Activated T-helper 1 cell treated with Interleukin-2 at 50 U/mL for 16 hours (primary cell): ENCODE results near the gene CELF2.
"Not testable (repeated sequence)": the region's sequence is repeated elsewhere in the genome, so short reads cannot be mapped to it uniquely, and the experiment has no call there.

Source experiments
- DNase-seq: peaks from one replicate; pipeline ENCODE4 v3.0.0-alpha.2; 2020; ENCODE audit warnings: low read depth

CELF2 gene

GRCh38 chr10:11330383-11331045, 312.8 kb downstream of the CELF2 start:
- DNase-seq = no peak

GRCh38 chr10:11331046-11331577, 313.4 kb downstream of the CELF2 start:
- no peak for DNase-seq

DNA sequence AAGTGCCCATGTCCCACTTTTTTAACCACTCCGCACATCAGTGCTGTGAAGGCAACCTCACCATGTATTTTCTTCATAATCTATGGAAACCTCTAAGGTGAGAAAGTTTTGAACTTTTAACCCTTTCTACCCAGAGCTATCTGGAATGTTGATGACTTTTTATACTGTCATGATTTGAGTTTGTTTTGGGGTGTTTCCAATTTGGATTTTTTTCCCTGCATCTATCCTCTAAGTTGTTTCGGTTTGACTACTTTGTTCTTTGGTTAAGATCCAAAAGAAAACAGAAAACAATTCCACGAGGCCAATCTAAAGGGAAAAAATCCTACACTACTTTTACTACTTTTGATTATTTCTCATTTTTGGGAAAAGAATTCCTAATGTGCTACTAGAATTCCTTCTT, 314.1 kb downstream of the CELF2 start:
- no peak for DNase-seq

GRCh38 chr10:11332846-11333245, 315.2 kb downstream of the CELF2 start:
- DNase-seq = no peak

GRCh38 chr10:11334436-11334835, 316.8 kb downstream of the CELF2 start:
- DNase-seq = no peak

GRCh38 chr10:11335167-11335652, 317.5 kb downstream of the CELF2 start:
- DNase-seq = no peak

DNA sequence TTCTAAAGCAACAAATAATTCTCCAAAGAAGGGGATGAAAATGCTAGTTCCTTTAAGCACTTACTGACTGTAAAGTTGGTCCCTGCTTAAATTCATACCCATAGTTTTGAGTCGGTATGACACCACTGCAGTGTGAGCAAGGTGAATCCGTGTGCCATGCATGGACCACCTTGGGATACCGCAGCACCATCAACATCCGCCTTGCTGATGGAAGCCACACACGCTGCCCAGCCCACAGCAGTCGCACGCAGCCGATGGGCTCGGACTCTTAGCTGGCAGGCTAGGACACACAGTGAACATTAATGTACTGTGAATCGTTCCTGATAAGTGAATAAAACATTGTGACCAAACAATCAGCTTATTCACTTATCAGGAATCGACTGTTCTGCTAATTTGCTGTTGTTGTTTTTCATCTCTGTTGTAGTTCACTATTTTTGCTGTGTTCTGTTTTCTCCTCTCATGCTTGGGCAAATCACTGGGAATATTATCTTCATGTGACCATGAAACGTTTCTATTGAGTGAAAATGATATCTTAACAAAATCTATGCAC, 318.3 kb downstream of the CELF2 start:
- no peak for DNase-seq

- no peak for DNase-seq
Measured at GRCh38 chr10:11336722-11337162, 319.1 kb downstream of the CELF2 start.

DNA sequence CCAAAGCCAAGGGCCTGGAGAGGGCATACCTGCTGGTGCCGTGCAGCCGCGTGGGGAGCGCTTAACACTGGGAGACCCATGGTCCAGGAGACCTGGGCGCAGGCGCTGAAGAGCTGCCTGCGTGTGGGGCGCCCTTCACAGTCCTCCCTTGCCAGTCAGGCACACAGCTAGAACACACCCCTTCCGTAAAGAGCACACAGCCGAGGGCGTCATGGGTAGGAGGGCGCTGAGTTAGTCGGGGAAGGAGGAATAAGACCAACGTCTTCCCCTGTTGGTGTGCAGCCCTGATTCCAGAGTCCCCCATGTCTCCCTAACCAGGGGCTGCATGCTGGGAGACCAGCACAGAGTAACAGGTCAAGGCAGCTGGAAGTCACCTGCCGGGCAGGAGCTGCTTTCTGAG, 319.8 kb downstream of the CELF2 start:
- no peak for DNase-seq

DNA sequence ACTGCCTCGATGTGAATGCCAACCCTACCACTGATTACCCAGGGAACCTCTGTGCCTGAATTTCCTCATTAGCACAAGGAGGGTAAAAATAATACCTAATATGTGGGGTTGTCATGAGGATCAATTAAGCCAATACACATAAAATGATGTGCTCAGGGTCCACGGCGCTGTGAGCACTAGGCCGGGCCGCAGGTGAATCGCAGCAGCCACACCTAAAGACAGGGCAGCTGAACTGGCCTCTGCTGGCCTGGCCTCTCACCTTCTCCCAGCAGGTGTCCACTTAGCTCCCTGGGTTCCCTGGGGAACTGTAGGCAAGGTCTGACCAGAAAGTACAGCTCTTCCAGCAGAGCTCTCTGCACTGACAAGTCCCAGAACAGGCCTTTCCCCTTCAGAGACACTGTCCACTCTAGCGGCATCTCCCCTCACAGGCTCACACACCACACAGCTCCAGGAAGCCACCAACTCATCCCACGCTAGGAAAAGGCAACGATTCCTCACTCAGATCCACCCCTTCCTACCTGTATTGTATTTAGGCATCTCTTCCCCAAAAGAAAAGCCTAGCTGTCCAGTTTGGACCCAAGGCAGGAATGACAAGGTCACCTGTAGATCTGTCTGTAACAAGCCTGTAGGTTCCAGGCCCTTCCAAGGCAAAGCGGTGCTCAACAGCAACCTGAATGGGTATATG, 320.6 kb downstream of the CELF2 start:
- no peak for DNase-seq

- no peak for DNase-seq
Measured at GRCh38 chr10:11339013-11339412, 321.3 kb downstream of the CELF2 start.

DNA sequence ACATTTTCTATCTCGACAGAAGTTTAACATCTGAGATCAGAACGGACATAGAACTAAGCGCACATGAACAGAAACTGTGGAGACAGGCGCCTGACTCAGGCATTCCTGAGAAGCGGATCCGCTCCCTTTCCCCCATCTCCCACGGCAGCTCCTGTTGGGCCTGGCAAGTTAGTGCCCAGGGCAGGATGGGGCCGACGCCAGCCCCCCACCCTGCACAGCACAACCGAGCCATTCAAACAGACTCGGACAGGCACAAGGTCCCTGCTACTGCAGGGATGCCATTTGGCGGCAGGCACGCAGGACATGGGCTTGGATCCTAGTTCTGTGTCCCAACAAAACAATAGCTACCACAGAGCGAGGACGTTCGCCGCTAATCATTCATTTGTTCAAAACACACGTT, 322.0 kb downstream of the CELF2 start:
- DNase-seq = no peak

- no peak for DNase-seq
Measured at GRCh38 chr10:11341283-11341960, 323.8 kb downstream of the CELF2 start.

DNA sequence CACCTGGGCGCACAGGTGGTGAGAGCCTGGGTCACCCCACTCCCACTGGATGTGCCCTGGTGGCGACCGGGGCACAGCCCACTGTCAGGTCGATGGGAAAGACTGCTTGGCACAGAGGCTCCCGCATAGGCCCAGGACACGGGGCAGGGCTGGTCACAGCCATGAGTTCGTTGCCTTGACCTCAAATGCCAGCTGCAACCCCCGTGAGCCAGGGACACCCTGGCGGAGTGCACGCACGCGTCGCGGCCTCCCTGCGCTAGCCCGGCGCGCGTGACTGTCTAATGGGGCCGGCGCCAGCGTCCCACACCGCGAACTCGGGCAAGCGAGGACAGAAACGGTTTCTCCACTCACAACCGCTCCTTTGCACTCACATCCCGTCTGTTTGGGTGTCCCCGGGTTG, 326.4 kb downstream of the CELF2 start:
- no peak for DNase-seq

GRCh38 chr10:11344550-11344949, 326.9 kb downstream of the CELF2 start:
- no peak for DNase-seq

DNA sequence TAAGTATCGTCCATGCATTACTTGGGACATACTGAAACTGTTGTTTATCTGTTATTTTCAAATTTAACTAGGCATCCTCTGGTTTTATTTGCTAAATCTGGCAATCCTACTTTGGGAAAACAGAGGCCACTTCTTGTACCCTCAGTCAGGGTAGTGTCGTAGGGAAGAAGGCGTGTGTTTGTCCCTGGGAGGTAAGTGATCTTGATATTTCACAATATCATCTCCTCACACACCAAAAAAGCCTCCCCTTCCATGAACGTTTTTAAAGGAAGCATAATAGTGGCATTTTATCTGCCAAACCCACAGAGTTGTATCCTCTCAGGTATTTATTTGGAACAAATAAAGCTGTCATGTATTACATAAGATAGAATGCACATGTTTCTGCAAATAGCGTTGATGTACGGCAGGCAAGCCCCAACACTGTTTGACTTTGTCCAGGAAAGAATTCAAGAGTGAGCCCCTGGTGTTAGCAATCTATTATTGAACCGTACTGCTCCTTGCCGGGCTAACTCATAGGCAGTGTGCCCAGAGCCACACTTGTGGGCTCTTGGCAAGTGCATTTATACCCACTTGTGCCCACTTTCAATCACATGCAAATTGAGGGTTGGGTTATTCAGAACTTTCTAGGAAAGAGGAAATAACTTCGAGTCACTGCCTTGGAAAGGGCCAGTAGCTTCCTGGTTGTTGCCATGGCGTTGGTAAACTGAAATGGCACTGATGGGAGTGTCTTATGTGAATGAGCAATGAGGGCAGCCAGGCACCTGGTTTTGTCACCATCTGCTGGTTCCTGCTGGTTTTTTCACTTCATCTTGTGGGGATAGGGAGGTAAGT, 327.8 kb downstream of the CELF2 start:
- no peak for DNase-seq

DNA sequence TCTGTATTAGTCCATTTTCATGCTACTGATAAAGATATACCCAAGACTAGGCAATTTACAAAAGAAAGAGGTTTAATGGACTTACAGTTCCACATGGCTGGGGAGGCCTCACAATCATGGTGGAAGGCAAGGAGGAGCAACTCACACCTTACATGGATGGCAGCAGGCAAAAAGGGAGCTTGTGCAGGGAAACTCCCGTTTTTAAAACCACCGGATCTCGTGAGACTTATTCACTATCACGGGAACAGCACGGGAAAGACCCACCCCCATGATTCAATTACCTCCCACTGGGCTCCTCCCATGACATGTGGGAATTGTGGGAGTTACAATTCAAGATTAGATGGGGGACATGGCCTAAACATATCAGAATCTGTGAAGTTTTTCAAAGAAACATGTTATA, 329.9 kb downstream of the CELF2 start:
- DNase-seq = not testable (repeated sequence)

GRCh38 chr10:11351801-11352200, 334.1 kb downstream of the CELF2 start:
- DNase-seq = no peak

- DNase-seq = no peak
Measured at GRCh38 chr10:11353006-11353896, 335.6 kb downstream of the CELF2 start.

DNA sequence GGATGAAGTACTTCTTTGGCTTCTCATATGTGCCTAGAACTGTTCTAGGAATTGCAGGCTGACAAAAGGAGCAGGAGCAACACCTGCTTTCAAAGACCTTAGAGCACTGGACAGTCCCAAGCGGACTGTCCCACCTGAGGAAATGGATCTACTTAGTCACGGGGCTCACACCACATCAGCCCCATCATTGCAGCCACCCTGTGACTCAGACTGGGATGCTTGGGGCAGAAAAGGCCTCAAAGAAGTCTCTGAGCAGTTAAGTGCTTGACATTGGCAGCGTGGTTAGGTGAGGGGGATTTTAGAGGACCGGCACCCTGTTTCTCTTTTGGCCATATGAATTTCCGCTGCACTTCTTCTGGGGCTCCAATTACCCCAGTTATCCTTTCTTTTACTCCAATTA, 337.2 kb downstream of the CELF2 start:
- DNase-seq = no peak

DNA sequence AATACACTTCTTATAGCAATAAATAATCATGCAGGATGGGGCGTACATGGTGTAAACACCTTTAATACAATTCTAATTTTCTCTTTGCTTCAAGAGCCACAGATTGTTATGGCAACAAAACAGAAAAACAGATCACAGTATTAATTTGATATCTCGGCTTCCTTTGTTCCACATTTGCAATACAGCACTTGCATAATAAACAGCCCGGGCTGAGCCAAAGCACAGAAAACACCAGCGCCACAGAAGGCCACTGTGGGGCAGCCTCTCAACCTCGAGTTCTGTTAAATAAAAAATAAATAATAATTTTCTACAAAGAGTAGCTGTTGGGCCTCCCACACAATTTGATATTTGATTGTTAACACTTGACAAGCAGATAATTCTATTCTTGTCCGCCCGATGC, 337.9 kb downstream of the CELF2 start:
- DNase-seq = no peak
